ENCODE data around the gene DCC.

DNA sequence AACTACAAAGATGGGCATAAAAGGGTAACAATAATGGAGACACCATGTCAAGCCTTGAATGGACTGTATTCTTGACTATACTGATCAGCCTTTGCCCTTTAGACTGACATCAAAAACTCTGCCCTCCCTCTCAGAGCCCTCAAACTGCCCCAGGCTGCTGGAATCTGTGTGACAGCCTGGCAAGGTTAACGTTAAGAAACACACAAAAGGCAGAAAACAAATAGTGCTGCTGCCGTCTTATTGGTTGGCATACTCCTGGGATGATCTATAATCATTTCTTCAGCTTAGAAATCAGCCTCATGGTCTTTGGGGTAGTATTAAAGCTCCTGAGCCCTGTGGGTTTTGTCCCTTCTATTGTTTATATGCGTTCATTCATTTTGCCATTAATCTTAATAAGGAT is 338.0 kb downstream of the DCC start:
- TF ChIP-seq EZH2 (optimal IDR thresholded peaks at IDR 0.05; ENCODE audit: low read depth, low read length): no peak
- TF ChIP-seq, protein P1, sequence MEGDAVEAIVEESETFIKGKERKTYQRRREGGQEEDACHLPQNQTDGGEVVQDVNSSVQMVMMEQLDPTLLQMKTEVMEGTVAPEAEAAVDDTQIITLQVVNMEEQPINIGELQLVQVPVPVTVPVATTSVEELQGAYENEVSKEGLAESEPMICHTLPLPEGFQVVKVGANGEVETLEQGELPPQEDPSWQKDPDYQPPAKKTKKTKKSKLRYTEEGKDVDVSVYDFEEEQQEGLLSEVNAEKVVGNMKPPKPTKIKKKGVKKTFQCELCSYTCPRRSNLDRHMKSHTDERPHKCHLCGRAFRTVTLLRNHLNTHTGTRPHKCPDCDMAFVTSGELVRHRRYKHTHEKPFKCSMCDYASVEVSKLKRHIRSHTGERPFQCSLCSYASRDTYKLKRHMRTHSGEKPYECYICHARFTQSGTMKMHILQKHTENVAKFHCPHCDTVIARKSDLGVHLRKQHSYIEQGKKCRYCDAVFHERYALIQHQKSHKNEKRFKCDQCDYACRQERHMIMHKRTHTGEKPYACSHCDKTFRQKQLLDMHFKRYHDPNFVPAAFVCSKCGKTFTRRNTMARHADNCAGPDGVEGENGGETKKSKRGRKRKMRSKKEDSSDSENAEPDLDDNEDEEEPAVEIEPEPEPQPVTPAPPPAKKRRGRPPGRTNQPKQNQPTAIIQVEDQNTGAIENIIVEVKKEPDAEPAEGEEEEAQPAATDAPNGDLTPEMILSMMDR (IDR thresholded peaks at IDR 0.05; ENCODE audit: low read length): no peak
- TF ChIP-seq EZH2phosphoT487 (IDR thresholded peaks at IDR 0.05; ENCODE audit: low read length): no peak

Data from MM.1S (cell line).